HG02885 (cell line): ENCODE measurements around the gene RASAL3.

ENCODE experiments used
- ATAC-seq: cut with Tn5 transposase; IDR thresholded peaks from one replicate; pipeline ENCODE4 v1.9.1; 2021; ENCODE audit warnings: mild to moderate bottlenecking; ENCODE audit not compliant: unreplicated experiment, poor library complexity

The RASAL3 gene

DNA sequence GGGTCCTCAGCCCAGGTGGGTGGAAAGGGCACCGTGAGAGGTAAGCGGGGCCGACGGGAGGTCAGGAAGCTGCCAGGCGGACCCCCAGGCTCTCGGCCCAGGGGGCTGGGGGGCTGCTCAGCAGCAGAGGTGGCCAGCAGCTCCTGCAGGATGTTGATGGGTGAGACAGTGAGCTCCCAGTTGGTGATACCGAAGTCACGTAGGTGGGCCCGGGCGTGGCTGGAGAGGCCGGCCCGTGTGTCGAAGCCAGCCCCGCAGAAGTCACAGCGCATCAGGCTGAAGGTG lies 27.6 kb downstream of the RASAL3 start:
- ATAC-seq: no peak

DNA sequence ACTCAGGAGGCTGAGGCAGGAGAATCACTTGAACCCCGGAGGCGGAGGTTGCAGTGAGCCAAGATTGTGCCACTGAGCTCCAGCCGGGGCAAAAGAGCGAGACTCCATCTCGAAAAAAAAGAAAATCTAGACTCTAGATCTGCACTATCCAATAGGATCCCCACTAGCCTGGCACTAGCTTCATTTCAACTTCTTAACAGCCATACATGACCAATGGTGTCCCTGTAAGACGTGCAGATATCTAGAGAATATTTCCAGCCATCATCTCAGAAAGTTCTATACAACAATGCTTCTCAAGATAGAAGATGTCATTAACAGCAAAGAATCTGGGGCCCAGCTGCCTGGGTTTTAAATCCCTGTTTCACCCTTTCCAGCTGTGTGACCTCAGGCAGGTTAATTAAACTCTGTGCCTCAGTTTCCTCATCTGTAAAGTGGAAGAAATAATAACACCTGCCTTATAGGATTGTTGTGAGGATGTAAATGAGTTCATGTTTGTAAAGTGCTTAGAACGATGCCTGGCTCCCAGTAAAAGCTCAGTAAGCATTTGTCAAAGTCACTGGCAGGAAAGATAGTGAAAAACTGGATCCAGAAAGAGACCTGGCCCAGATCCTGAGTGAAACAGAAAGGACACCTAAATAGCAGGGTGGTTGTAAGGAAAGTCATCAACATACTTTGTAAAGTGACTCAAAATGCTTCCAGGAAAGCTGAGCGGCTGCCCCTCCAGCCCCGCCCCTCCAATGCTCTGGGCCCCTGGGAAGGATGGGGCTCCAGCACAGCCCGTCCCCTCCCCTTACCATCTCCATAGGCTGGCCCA lies 28.1 kb downstream of the RASAL3 start:
- no peak for ATAC-seq

DNA sequence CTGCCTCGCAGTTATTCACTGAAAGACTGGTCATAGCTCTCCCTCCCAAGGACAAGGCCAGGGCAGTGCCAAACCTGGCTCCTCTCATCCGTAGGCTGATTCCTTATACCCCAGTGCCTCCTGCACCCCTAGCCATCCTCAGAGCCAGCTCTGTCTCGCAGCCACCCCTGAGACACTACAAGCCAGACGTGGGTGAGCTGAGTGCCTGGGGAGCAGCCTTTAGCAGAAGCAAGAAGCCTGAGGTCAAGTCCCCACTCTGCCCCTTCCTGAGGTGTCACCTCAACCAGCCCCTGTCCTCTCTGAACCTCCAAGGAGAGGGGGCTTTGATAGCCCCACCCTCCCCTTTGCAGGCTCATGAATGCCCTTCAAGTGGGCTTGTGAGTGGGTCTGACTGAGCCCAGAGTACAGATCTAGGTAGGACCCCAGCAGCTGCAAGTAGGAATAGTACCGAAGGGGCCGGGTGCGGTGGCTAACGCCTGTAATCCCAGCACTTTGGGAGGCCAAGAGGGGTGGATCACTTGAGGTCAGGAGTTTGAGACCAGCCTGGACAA lies 30.8 kb downstream of the RASAL3 start:
- no peak for ATAC-seq

DNA sequence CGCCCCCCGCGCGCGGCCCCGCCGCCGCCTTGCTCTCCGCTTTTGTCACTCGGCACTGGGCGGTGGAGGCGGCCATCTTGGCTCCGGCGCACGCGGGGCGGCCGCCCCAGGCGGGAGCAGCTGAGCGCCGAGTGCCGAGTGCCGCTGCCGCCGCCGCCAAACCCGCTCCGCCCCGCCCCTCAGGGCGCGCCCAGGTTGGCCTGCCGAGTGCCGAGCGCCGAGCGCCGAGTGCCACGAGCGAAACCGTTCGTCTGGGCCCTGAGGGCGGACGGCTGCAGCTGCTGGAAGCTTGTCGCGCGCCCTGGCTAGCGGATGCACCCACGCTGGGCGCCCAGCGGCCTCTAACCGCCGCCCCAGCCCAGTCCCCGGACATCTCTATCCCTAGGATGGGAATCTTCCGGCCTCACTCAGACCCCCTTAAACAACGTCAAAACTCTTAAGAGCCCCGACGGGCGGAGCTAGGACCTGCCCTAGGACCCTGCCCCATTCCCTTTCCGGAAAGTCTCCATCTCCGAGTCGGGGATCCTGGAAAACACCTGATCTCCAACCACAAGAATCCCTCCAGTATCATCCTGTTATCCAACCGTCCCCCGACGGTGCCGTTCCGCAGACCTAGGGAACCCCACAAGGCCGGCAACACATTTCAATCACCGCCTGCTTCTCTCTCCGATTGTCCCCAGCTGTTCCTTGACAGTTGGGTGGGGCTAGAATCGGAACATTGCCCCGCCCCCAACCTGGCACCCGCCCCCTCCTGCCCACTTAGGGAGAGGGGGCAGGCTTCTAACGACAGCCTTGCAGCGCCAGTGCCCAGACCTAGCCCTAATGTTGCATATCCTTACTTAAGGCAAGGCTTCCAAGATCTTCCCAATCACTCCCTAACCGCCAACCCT lies 31.5 kb downstream of the RASAL3 start:
- ATAC-seq: peak; percentile 84

DNA sequence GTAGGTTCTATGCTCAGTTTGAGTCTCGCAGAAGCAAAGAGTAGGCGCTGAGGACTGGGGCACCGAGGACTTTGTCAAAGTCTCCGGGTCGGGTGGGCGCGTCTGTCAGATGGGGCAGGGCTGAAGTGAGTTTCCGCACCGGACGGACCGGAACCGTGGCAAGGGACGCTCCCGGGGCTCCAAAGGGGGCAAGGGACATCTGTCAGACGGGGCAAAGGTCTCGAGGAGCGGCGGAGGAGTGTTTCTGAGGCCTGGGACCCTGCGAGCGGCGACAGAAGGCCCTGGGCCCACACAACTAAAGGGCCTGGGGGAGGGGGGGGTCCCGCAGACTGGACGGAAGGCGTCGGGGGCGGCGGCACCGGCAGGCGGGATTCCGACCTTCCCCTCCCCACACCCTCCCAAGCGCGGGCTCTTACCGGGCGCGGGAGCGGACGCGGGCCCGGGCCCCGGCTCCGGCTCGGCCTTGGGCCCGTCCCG lies 32.3 kb downstream of the RASAL3 start:
- peak; percentile 11 for ATAC-seq

GRCh38 chr19:15431396-15432017 lies 32.8 kb downstream of the RASAL3 start:
- ATAC-seq: no peak

DNA sequence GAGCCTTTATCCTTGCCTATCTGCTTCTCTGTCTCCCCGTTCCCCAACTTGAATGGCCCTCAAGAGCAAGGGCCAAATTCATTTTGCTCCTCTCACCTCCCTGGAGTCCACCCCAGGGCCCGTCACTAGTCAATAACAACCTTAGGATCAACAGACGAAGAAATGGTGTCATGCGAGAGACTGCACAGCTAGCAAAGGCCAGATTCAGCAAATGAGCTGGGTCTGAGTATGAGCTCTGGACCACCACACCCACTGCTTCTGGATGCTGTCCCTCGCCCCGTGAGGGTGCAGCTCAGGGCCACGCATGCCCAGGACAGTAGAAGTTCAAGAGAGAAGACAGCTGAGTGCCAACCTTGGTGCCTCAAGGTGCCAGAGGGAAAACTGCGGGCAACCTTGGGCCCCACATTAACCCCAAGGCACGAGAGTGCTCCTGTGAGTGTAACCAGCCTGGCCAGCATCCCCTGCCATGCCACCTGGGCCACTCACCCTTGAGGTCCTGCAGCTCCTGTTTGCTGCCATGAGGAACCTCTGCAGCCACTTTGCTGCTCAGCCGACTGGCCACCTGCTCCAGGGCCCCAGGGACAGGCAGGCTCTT lies 33.7 kb downstream of the RASAL3 start:
- no peak for ATAC-seq

GRCh38 chr19:15429825-15430467 lies 34.4 kb downstream of the RASAL3 start:
- ATAC-seq: no peak

- ATAC-seq: no peak
These were observed 35.2 kb downstream of the RASAL3 start for GRCh38 chr19:15428956-15429824.

- no peak for ATAC-seq
These were observed 36.3 kb downstream of the RASAL3 start for GRCh38 chr19:15427991-15428471.

DNA sequence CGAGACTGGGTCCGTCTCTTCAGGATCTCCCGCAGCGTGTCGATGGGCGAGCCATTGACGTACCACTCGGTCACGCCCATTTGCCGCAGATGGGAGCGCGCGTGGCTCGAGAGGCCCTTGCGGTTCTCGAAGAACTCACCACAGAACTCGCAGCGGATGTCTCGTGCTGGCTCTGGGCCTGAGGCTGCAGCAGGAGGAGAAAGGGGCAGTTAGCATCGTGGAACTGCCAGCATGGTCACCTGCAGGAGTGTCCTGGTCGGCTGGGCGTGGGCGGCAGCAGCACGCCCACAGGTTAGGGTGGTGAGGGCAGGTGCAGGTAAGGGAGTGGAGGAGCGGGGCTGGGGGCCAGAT lies 37.0 kb downstream of the RASAL3 start:
- ATAC-seq: no peak

GRCh38 chr19:15426485-15427349 lies 37.6 kb downstream of the RASAL3 start:
- ATAC-seq: no peak

- ATAC-seq: no peak
These were observed 38.9 kb downstream of the RASAL3 start for GRCh38 chr19:15425321-15425950.

- ATAC-seq: no peak
These were observed 39.6 kb downstream of the RASAL3 start for GRCh38 chr19:15424692-15425272.

GRCh38 chr19:15424121-15424520 lies 40.2 kb downstream of the RASAL3 start:
- ATAC-seq: no peak

GRCh38 chr19:15423130-15423529 lies 41.2 kb downstream of the RASAL3 start:
- ATAC-seq: no peak
